GM12878 (cell line): ENCODE data around the gene C15orf39. TPM values are rescaled to one million over a fixed set of nuclear protein-coding genes. Genes with fewer than 3 reads are reported as not detected.

ENCODE experiments used
- ATAC-seq: fragments of 200-7000 bp; cut with Tn5 transposase; 3 replicates; pipeline ENCODE4 v1.9.1; 2020; ENCODE audit warnings: mild to moderate bottlenecking, moderate library complexity
- BruUV-seq: library from RNA; stranded (reverse); fragments of 400-500 nt; replicated peaks from 2 replicates; lab custom pipeline; 2021; lab: Mats Ljungman, UMichigan
- CTCF ChIA-PET: fragments of 300-600 bp; sonication (Branson Sonifier 250); formaldehyde crosslinking; extraction: SDS; loops from one replicate; lab custom pipeline; 2021; ENCODE audit warnings: inconsistent platforms; lab: Yijun Ruan, JAX
- POLR2A ChIA-PET: fragments of 350-600 bp; formaldehyde crosslinking; extraction: SDS; loops from one replicate; lab custom pipeline; 2021; ENCODE audit warnings: inconsistent platforms; lab: Charles Lee
- RAD21 ChIA-PET: fragments of 300-600 bp; sonication (Branson Sonifier 250); formaldehyde crosslinking; loops from one replicate; lab custom pipeline; 2023; ENCODE audit warnings: antibody characterized with exemption; ENCODE audit not compliant: unreplicated experiment; lab: Charles Lee
- SMC1A ChIA-PET: fragments of 300-600 bp; sonication (Branson Sonifier 250); formaldehyde crosslinking; loops from one replicate; lab custom pipeline; 2023; ENCODE audit not compliant: unreplicated experiment, uncharacterized antibody; lab: Charles Lee
- DNase-seq: peaks from one replicate; pipeline ENCODE4 v3.0.0-alpha.2; 2011; ENCODE audit warnings: low read depth, low spot score
- FAIRE-seq: peaks from 3 replicates; lab custom pipeline; 2011; peaks lifted over from hg19 to GRCh38; lab: Jason Lieb, UNC
- H2AFZ ChIP-seq: 2 replicates; pipeline ENCODE4 v1.6.0; 2011; ENCODE audit warnings: low read depth, low read length, control low read depth; ENCODE audit not compliant: control insufficient read depth
- H3K27ac ChIP-seq: 2 replicates; pipeline ENCODE4 v1.5.1; 2011; ENCODE audit warnings: control low read depth; ENCODE audit not compliant: control insufficient read depth, insufficient read depth
- H3K27me3 ChIP-seq, 2 experiments: replicated peaks in 1 of 2; 2 replicates each; pipeline versions ENCODE4 v1.6.0 to v1.6.1; 2011; ENCODE audit warnings: low read length in 1 of 2; ENCODE audit not compliant: control insufficient read depth in 2 of 2, insufficient read depth in 2 of 2
- H3K36me3 ChIP-seq, 2 experiments: 2 replicates each; pipeline ENCODE4 v1.5.1; 2011; ENCODE audit warnings: low read length in 1 of 2; ENCODE audit not compliant: control insufficient read depth in 2 of 2, insufficient read depth in 2 of 2
- H3K4me1 ChIP-seq: 2 replicates; pipeline ENCODE4 v1.6.1; 2011; ENCODE audit warnings: mild to moderate bottlenecking, low read length, moderate library complexity, mixed read lengths; ENCODE audit not compliant: control insufficient read depth, insufficient read depth
- H3K4me2 ChIP-seq: 2 replicates; pipeline ENCODE4 v1.6.0; 2011; ENCODE audit warnings: control low read depth; ENCODE audit not compliant: control insufficient read depth, insufficient read depth
- H3K4me3 ChIP-seq: fragments of 200-600 bp; sonication (generic); 2 replicates; pipeline ENCODE4 v1.5.1; 2016
- H3K79me2 ChIP-seq: 2 replicates; pipeline ENCODE4 v1.6.0; 2011; ENCODE audit warnings: low read length; ENCODE audit not compliant: control insufficient read depth, insufficient read depth
- H3K9ac ChIP-seq: 2 replicates; pipeline ENCODE4 v1.8.0; 2011; ENCODE audit warnings: low read length, control low read depth, mixed read lengths; ENCODE audit not compliant: control insufficient read depth, insufficient read depth
- H3K9me3 ChIP-seq: replicated peaks from 3 replicates; pipeline ENCODE4 v1.5.1; 2011; ENCODE audit warnings: mild to moderate bottlenecking, low read length; ENCODE audit not compliant: control insufficient read depth, insufficient read depth
- H4K20me1 ChIP-seq: 2 replicates; pipeline ENCODE4 v1.6.0; 2011; ENCODE audit not compliant: control insufficient read depth, insufficient read depth
- ATF2 ChIP-seq: IDR thresholded peaks from 2 replicates; pipeline ENCODE4 v1.6.1; 2012; ENCODE audit warnings: low read length, inconsistent platforms
- CBX5 ChIP-seq: sonication (generic); IDR thresholded peaks from 2 replicates; pipeline ENCODE4 v1.6.1; 2016; ENCODE audit warnings: low read depth, moderate library complexity, mild to moderate bottlenecking, inconsistent platforms
- CREB1 ChIP-seq: IDR thresholded peaks from 2 replicates; pipeline ENCODE4 v1.6.1; 2012; ENCODE audit warnings: low read depth, mild to moderate bottlenecking, inconsistent platforms
- EED ChIP-seq: sonication (generic); IDR thresholded peaks from 2 replicates; pipeline ENCODE4 v1.6.1; 2016; ENCODE audit warnings: antibody characterized with exemption, low read depth
- ETV6 ChIP-seq, 2 experiments: fragments of 450-650 bp in 1 of 2; IDR thresholded peaks in 1 of 2; conservative IDR thresholded peaks in 1 of 2; 2 replicates each; pipeline ENCODE4 v1.6.1; 2014; ENCODE audit warnings: antibody characterized with exemption in 1 of 2, borderline replicate concordance in 1 of 2, low read depth in 1 of 2, mild to moderate bottlenecking in 1 of 2, moderate library complexity in 1 of 2
- KDM1A ChIP-seq: fragments of 200-600 bp; sonication (generic); IDR thresholded peaks from 2 replicates; pipeline ENCODE4 v1.6.1; 2016; ENCODE audit warnings: borderline replicate concordance
- MEF2A ChIP-seq: IDR thresholded peaks from 2 replicates; pipeline ENCODE4 v1.6.1; 2011; ENCODE audit warnings: low read depth, mild to moderate bottlenecking, low read length, moderate library complexity; ENCODE audit not compliant: insufficient read depth
- MYC ChIP-seq: IDR thresholded peaks from 2 replicates; pipeline ENCODE4 v1.6.1; 2011; ENCODE audit warnings: mild to moderate bottlenecking, low read length, moderate library complexity, inconsistent platforms; ENCODE audit not compliant: insufficient read depth, insufficient replicate concordance, insufficient read length, severe bottlenecking
- NFIC ChIP-seq: IDR thresholded peaks from 2 replicates; pipeline ENCODE4 v1.6.1; 2012; ENCODE audit warnings: low read depth, mild to moderate bottlenecking, inconsistent platforms, low read length, moderate library complexity
- NFXL1 ChIP-seq: fragments of 450-650 bp; IDR thresholded peaks from 2 replicates; pipeline ENCODE4 v1.6.1; 2017; ENCODE audit warnings: antibody characterized with exemption, mild to moderate bottlenecking, borderline replicate concordance
- PKNOX1 ChIP-seq: fragments of 450-650 bp; IDR thresholded peaks from 2 replicates; pipeline ENCODE4 v1.6.1; 2016; ENCODE audit warnings: mild to moderate bottlenecking
- RELA ChIP-seq: fragments of 450-650 bp; IDR thresholded peaks from 2 replicates; pipeline ENCODE4 v1.8.0; 2014; ENCODE audit warnings: borderline replicate concordance; ENCODE audit not compliant: partially characterized antibody
- RUNX3 ChIP-seq: IDR thresholded peaks from 2 replicates; pipeline ENCODE4 v1.6.1; 2012; ENCODE audit warnings: low read length, inconsistent platforms
- SMARCA5 ChIP-seq: fragments of 450-650 bp; IDR thresholded peaks from 2 replicates; pipeline ENCODE4 v1.6.1; 2017; ENCODE audit warnings: mild to moderate bottlenecking
- STAT3 ChIP-seq: IDR thresholded peaks from 2 replicates; pipeline ENCODE4 v1.6.1; 2011; ENCODE audit warnings: low read depth, low read length, improper control_type of control experiment
- TCF3 ChIP-seq: IDR thresholded peaks from 2 replicates; pipeline ENCODE4 v1.6.1; 2012; ENCODE audit warnings: low read depth, mild to moderate bottlenecking, low read length, borderline replicate concordance; ENCODE audit not compliant: insufficient read depth
- WGBS: methylation state at CpG from one replicate; pipeline ENCODE4 v1.1.6; 2016; ENCODE audit warnings: low lambda C conversion rate; ENCODE audit not compliant: insufficient replicate concordance, insufficient coverage; ENCODE audit errors: missing lambda C conversion rate; 5-methylcytosine and 5-hydroxymethylcytosine counted together
- in situ Hi-C: fragments of 300-500 bp; cut with MboI; formaldehyde crosslinking; loops from 9 replicates; pipeline ENCODE4 v1.14.3; 2018; ENCODE audit warnings: mixed read lengths
- intact Hi-C: fragments of 100-400 bp; cut with micrococcal nuclease; formaldehyde crosslinking; loops from one replicate; pipeline ENCODE4 v1.14.2; 2022; ENCODE audit not compliant: unreplicated experiment
- polyA plus RNA-seq, 11 experiments: library from polyadenylated mRNA; depleted of rRNA in 4 of 11; unstranded in 6 of 11; stranded (reverse) in 5 of 11; fragments of >200 nt; fragmentation: Nextera tagmentation in 4 of 11; fragmentation: Illumina TruSeq in 1 of 11; extraction: Ambion mirVana in 4 of 11; extraction: Trizol in 1 of 11; gene quantifications; 1 replicate in 1 of 11; 2 replicates in 10 of 11; pipeline versions ENCODE4 v1.2.1 to v1.2.3, GENCODE V29; 2011 to 2016; ENCODE audit warnings: inconsistent platforms in 2 of 11, missing spikeins in 2 of 11, low read depth in 1 of 11
- total RNA-seq, 4 experiments: library from RNA; depleted of rRNA in 3 of 4; stranded (reverse); fragments of >200 nt in 3 of 4; fragmentation: Illumina TruSeq in 1 of 4; extraction: Trizol in 1 of 4; gene quantifications; 2 replicates each; pipeline versions ENCODE4 v1.2.1 to v1.2.3, GENCODE V29; 2013 to 2021
- TF ChIP-seq, protein P1 (sequence below): IDR thresholded peaks from 2 replicates; pipeline ENCODE4 v1.6.1; 2012; ENCODE audit warnings: low read depth, low read length, improper control_type of control experiment
- TF ChIP-seq, protein P2 (sequence below): IDR thresholded peaks from 2 replicates; pipeline ENCODE4 v1.6.1; 2012; ENCODE audit warnings: mild to moderate bottlenecking, low read depth, low read length

Gene C15orf39
- total and polyA plus RNA-seq, 10 of the 15 experiments (the other 5 are each of a cell fraction or from before 2014, with no cell fraction given), result 2.3 to 139 (median 33.0) TPM

- Histone ChIP-seq H3K4me1 (peaks cover 25% of the 10 kb centered on the region), H3K9ac (no peak overlapping the region), H4K20me1 (no peaks in the 10 kb centered on the region), H3K79me2 (no peaks in the 10 kb centered on the region), H3K4me2 (peak overlapping the region; percentile 7; the same call in 1 of the 2 replicates), H3K27me3 (no peaks in the 10 kb centered on the region), H3K36me3 (no peaks in the 10 kb centered on the region), H3K27ac (no peak overlapping the region; the same call in 1 of the 2 replicates), H3K4me3 (no peak overlapping the region), H3K9me3 (no peaks in the 10 kb centered on the region; the same call in 2 of the 3 replicates), H2AFZ (no peak overlapping the region)
- CTCF ChIA-PET, result no interaction called here
- BruUV-seq, result no TSS peak
- 14% methylated on average over 5 of the region's 5 CpGs for WGBS
- RAD21 ChIA-PET, result interaction anchor here (1.2 kb wide), 1 partner anchor 36 kb away, joined by 3 read pairs; no protein-coding TSS in a partner anchor
- intact Hi-C loops (no loop called here), in situ Hi-C loops (no loop called here)
- POLR2A ChIA-PET, result no interaction called here
- ATAC-seq (peak; percentile 63), FAIRE-seq (peak; percentile 13), DNase-seq (peak; percentile 30)
- SMC1A ChIA-PET, result interaction anchor here (1.0 to 1.5 kb wide), 2 partner anchors 20 to 128 kb away, joined by 3 read pairs; no protein-coding TSS in a partner anchor
- TF ChIP-seq NFIC (peak; percentile 70), RELA (no peak), STAT3 (no peak), CREB1 (0 out of 2 replicates have a peak, but pooled peaks have one; percentile 23), ETV6 (conservative IDR thresholded peaks at IDR 0.05 in 1 of 2, IDR thresholded peaks at IDR 0.05 in 1 of 2; ENCODE audit: borderline replicate concordance in 1 of 2, low read depth in 1 of 2) (no peak), TCF3 (no peak), ATF2 (peak; percentile 27; the same call in 1 of the 2 replicates), EED (peak; percentile 16; the same call in 1 of the 2 replicates), MYC (no peak), PKNOX1 (no peak), CBX5 (no peak), SMARCA5 (no peak), MEF2A (0 out of 2 replicates have a peak, but pooled peaks have one; percentile 48), KDM1A (no peak), RUNX3 (peak; percentile 83), NFXL1 (no peak)
- TF ChIP-seq, protein P1, sequence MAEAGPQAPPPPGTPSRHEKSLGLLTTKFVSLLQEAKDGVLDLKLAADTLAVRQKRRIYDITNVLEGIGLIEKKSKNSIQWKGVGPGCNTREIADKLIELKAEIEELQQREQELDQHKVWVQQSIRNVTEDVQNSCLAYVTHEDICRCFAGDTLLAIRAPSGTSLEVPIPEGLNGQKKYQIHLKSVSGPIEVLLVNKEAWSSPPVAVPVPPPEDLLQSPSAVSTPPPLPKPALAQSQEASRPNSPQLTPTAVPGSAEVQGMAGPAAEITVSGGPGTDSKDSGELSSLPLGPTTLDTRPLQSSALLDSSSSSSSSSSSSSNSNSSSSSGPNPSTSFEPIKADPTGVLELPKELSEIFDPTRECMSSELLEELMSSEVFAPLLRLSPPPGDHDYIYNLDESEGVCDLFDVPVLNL, result no peak
- TF ChIP-seq, protein P2, sequence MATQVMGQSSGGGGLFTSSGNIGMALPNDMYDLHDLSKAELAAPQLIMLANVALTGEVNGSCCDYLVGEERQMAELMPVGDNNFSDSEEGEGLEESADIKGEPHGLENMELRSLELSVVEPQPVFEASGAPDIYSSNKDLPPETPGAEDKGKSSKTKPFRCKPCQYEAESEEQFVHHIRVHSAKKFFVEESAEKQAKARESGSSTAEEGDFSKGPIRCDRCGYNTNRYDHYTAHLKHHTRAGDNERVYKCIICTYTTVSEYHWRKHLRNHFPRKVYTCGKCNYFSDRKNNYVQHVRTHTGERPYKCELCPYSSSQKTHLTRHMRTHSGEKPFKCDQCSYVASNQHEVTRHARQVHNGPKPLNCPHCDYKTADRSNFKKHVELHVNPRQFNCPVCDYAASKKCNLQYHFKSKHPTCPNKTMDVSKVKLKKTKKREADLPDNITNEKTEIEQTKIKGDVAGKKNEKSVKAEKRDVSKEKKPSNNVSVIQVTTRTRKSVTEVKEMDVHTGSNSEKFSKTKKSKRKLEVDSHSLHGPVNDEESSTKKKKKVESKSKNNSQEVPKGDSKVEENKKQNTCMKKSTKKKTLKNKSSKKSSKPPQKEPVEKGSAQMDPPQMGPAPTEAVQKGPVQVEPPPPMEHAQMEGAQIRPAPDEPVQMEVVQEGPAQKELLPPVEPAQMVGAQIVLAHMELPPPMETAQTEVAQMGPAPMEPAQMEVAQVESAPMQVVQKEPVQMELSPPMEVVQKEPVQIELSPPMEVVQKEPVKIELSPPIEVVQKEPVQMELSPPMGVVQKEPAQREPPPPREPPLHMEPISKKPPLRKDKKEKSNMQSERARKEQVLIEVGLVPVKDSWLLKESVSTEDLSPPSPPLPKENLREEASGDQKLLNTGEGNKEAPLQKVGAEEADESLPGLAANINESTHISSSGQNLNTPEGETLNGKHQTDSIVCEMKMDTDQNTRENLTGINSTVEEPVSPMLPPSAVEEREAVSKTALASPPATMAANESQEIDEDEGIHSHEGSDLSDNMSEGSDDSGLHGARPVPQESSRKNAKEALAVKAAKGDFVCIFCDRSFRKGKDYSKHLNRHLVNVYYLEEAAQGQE, result no peak
Measured at GRCh38 chr15:75171408-75171807, 30.3 kb upstream of the C15orf39 start.
